ENCODE data around the gene CCL3.

Gene CCL3

DNA sequence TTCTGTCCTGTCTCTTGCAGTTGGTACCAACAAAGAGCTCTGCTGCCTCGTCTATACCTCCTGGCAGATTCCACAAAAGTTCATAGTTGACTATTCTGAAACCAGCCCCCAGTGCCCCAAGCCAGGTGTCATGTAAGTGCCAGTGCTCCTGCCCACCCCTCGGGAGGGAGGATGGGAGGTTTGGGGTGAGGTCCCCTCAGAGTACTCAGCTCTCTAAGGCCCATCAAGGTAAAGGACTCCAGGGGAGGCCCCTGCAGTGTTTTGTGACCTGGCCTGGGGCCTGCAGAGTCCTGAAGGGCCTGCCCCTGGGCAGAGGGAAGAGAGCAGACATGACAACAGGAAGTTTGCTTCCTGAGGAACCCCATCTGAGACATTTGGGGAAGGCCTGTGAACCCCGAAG, 19.5 kb downstream of the CCL3 start:
- TF ChIP-seq, protein P1, sequence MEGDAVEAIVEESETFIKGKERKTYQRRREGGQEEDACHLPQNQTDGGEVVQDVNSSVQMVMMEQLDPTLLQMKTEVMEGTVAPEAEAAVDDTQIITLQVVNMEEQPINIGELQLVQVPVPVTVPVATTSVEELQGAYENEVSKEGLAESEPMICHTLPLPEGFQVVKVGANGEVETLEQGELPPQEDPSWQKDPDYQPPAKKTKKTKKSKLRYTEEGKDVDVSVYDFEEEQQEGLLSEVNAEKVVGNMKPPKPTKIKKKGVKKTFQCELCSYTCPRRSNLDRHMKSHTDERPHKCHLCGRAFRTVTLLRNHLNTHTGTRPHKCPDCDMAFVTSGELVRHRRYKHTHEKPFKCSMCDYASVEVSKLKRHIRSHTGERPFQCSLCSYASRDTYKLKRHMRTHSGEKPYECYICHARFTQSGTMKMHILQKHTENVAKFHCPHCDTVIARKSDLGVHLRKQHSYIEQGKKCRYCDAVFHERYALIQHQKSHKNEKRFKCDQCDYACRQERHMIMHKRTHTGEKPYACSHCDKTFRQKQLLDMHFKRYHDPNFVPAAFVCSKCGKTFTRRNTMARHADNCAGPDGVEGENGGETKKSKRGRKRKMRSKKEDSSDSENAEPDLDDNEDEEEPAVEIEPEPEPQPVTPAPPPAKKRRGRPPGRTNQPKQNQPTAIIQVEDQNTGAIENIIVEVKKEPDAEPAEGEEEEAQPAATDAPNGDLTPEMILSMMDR (conservative IDR thresholded peaks at IDR 0.05; ENCODE audit: low read depth, low read length): no peak
- H3K4me3 ChIP-seq (ENCODE audit: low read depth, low read length): no peak overlapping the region
- DNase-seq (ENCODE audit: low read depth): no peak

GRCh38 chr17:36069136-36069535, 20.8 kb downstream of the CCL3 start:
- no peak overlapping the region for H3K4me3 ChIP-seq (ENCODE audit: low read depth, low read length)
- peak; percentile 58 for DNase-seq (ENCODE audit: low read depth)
- TF ChIP-seq, protein P1 (conservative IDR thresholded peaks at IDR 0.05; ENCODE audit: low read depth, low read length): no peak

DNA sequence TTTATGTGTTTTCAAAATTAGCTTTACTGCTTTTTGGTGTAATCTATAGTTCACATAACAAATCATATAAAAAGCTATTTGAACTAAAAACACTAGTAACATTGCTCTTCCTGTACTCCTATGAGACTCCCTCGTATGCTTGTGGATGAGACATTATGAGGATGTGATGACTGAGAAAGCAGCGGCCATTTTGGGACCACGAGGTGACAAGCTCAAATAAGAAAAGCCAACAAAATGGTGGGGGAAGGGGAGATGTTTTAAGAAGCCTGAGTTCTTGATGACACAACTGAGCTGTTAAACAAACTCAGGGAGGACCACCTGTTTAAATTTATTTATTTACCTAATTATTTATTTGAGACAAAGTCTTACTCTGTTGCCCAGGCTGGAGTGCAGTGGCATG, 21.4 kb downstream of the CCL3 start:
- TF ChIP-seq, protein P1 (conservative IDR thresholded peaks at IDR 0.05; ENCODE audit: low read depth, low read length): no peak
- H3K4me3 ChIP-seq (ENCODE audit: low read depth, low read length): no peak overlapping the region
- no peak for DNase-seq (ENCODE audit: low read depth)

GRCh38 chr17:36066365-36066985, 23.5 kb downstream of the CCL3 start:
- H3K4me3 ChIP-seq (ENCODE audit: low read depth, low read length): no peak overlapping the region
- no peak for DNase-seq (ENCODE audit: low read depth)
- TF ChIP-seq, protein P1 (conservative IDR thresholded peaks at IDR 0.05; ENCODE audit: low read depth, low read length): no peak

- no peak within 1 kb of the TSS for H3K4me3 ChIP-seq (ENCODE audit: low read depth, low read length)
- no peak for DNase-seq (ENCODE audit: low read depth)
- TF ChIP-seq, protein P1 (conservative IDR thresholded peaks at IDR 0.05; ENCODE audit: low read depth, low read length): no peak
Measured at GRCh38 chr17:36063786-36064541, 26.0 kb downstream of the CCL3 start, which contains the start of gene CCL18. Gene CCL18, plus strand, starts transcription at chr17:36064272. Its CDS starts 71 bp downstream, at chr17:36064343.

GRCh38 chr17:36060816-36061215, 29.1 kb downstream of the CCL3 start:
- DNase-seq (ENCODE audit: low read depth): no peak
- no peak overlapping the region for H3K4me3 ChIP-seq (ENCODE audit: low read depth, low read length)
- TF ChIP-seq, protein P1 (conservative IDR thresholded peaks at IDR 0.05; ENCODE audit: low read depth, low read length): no peak
